A673 (cell line): ENCODE results near the gene STPG2.

Experiments
- EZH2 ChIP-seq: fragments of 200-600 bp; sonication (generic); IDR thresholded peaks from 2 replicates; pipeline ENCODE4 v1.6.1; 2017; ENCODE audit warnings: borderline replicate concordance, low read depth, mild to moderate bottlenecking, mixed read lengths, antibody characterized with exemption, low read length; ENCODE audit not compliant: poor library complexity, severe bottlenecking
- TF ChIP-seq, protein P1 (sequence below): fragments of 300-800, 200-600 bp; sonication (generic); conservative IDR thresholded peaks from 2 replicates; pipeline ENCODE4 v1.5.1; 2017; ENCODE audit warnings: low read depth, mild to moderate bottlenecking, antibody characterized with exemption, low read length, moderate library complexity, mixed read lengths

DNA sequence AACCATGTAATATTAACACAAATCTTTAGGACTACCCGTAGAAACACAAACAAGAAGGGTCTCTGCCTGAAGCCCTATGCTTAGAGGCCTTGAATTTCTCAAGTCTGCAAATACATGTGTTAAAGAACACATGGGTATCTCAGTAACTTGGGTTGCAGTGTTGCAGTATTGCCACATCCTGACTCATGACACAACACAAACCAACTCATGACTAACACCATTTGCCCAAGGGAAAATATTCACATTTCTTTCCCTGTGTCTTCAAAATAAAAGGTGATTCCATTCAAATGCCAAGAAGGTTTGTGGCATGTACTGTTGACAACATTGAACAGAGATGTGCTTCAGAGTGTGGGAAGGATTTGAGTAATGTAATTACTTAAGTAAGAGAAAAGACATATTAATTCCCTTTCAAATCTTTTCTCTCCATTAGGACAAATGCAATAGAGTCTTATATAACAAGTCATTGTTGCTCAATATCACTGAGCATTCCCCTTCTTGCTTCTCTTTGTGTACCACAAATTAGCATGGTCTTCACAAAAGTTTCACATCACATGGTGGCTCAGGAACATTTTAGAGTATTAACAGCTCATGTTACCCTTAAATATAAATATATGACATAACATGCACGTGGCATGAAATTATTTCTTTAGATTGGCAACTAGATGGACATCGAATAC, 487.1 kb downstream of the STPG2 start:
- TF ChIP-seq, protein P1, sequence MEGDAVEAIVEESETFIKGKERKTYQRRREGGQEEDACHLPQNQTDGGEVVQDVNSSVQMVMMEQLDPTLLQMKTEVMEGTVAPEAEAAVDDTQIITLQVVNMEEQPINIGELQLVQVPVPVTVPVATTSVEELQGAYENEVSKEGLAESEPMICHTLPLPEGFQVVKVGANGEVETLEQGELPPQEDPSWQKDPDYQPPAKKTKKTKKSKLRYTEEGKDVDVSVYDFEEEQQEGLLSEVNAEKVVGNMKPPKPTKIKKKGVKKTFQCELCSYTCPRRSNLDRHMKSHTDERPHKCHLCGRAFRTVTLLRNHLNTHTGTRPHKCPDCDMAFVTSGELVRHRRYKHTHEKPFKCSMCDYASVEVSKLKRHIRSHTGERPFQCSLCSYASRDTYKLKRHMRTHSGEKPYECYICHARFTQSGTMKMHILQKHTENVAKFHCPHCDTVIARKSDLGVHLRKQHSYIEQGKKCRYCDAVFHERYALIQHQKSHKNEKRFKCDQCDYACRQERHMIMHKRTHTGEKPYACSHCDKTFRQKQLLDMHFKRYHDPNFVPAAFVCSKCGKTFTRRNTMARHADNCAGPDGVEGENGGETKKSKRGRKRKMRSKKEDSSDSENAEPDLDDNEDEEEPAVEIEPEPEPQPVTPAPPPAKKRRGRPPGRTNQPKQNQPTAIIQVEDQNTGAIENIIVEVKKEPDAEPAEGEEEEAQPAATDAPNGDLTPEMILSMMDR = no peak
- TF ChIP-seq EZH2 = no peak
